HG02763 (cell line): ENCODE data around the gene SLC22A13.
"Not testable (repeated sequence)": the region's sequence is repeated elsewhere in the genome, so short reads cannot be mapped to it uniquely, and the experiment has no call there.

Experiments used
- ATAC-seq: cut with Tn5 transposase; IDR thresholded peaks from one replicate; pipeline ENCODE4 v1.9.1; 2021; ENCODE audit warnings: mild to moderate bottlenecking, moderate library complexity; ENCODE audit not compliant: unreplicated experiment

SLC22A13 gene

GRCh38 chr3:38260474-38260873 is 5.1 kb upstream of the SLC22A13 start:
- ATAC-seq, result no peak

GRCh38 chr3:38264353-38264771 is 1.2 kb upstream of the SLC22A13 start:
- no peak for ATAC-seq

DNA sequence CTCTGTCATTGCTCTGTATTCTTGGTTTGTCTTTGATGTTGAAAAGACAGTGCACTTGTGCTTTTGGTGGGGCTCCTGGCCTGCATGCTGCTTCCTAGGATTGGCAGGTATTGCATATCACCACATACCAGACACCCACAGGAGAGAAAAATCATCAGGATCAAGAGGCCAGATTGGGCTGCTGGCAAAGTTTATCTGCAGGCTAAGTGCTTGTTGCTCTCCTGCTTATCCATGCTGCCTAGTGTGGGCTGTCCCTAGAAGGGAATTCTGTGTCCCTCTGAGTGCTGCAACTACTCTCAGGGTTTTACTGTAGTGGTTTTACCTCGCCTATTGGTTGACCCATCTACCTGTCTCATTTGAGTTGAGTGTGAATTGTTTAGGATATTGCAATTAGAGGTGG is 833 bp upstream of the SLC22A13 start:
- no peak for ATAC-seq

GRCh38 chr3:38266810-38267209 is 1.2 kb downstream of the SLC22A13 start:
- ATAC-seq, result no peak

DNA sequence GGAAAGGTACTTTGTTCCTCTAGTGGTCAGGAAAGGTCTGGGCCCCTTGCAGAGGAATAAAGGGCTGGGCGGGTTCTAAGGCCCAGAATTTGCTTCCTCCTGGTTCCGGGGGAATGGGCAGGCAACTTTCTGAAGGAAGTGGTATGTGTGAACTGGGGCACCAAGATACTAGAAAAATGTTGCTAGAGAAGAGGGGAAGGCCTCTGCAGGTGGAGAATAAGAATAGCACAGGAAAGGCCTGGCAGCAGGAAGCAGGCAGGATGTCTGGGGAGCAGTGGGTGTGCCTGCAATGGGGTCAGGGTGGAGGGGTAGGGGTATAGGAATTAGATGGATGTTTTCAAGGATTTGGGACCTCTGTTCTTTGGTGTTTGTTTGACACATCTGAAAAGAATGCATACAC is 2.0 kb downstream of the SLC22A13 start:
- no peak for ATAC-seq

GRCh38 chr3:38268087-38268486 is 2.5 kb downstream of the SLC22A13 start:
- ATAC-seq, result no peak

GRCh38 chr3:38268522-38268921 is 2.9 kb downstream of the SLC22A13 start:
- no peak for ATAC-seq

- ATAC-seq, result no peak
Measured at GRCh38 chr3:38270606-38271005, 5.0 kb downstream of the SLC22A13 start.

DNA sequence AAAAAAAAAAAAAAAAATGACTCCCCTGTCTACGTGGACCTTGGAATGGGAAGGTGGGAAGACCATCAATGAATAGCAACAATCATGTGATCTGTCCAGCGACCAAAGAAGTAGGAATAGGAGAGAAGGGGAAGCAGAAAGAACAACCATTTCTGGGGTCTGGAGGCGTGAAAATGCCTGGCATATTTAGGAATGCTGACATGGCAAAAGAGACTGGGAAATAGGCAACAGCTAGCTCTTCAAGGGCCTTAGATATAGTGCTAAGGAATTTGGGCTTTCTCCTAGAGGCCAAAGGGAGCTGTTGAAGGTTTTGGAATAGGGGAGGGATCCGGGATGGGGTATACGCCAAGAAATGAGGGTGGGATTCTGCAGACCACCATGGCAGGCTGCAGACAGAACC is 5.9 kb downstream of the SLC22A13 start:
- ATAC-seq, result no peak

DNA sequence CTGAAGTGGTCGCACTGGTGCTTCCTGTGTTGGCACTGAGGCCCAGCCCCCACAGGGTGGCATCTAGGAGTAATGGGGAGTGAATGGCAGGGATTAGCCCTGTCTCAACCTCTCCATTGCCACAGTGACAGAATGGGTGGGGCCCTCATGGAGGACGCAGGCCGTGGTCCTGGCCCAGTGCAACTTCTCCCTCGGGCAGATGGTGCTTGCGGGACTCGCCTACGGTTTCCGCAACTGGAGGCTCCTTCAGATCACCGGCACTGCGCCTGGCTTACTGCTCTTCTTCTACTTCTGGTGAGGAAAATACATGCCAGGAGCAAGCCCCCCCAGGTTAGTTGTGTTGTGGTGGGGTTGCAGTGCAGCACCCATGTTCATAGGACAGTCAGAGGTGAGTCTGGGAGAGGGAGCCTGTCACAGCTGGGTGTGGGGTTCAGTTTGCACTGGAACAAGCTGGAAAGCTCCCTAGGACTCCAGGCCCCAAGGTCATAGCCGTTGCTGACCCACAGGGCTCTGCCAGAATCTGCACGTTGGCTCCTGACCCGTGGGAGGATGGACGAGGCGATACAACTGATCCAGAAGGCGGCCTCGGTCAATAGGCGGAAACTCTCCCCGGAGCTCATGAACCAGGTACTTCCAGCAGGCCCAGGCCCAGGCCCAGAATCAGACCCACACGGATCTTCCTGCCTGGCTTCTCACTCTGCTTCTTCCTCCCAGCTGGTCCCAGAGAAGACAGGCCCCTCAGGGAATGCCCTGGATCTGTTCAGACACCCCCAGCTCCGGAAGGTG is 9.4 kb downstream of the SLC22A13 start:
- ATAC-seq, result no peak

DNA sequence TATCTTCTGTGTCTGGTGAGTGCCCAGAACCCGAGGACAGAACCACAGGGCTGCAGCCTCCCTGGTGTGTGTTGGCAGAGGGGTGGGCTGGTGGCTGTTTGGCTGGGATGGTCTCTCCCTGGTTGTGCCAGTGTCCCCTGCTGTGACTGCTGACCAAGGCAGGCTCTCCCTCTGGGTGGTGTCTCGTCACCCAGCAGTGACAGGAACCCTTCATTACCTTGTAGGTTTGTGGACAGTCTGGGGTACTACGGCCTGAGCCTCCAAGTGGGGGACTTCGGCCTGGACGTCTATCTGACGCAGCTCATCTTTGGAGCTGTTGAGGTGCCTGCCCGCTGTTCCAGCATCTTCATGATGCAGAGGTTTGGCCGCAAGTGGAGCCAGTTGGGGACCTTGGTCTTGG is 10.0 kb downstream of the SLC22A13 start:
- no peak for ATAC-seq

DNA sequence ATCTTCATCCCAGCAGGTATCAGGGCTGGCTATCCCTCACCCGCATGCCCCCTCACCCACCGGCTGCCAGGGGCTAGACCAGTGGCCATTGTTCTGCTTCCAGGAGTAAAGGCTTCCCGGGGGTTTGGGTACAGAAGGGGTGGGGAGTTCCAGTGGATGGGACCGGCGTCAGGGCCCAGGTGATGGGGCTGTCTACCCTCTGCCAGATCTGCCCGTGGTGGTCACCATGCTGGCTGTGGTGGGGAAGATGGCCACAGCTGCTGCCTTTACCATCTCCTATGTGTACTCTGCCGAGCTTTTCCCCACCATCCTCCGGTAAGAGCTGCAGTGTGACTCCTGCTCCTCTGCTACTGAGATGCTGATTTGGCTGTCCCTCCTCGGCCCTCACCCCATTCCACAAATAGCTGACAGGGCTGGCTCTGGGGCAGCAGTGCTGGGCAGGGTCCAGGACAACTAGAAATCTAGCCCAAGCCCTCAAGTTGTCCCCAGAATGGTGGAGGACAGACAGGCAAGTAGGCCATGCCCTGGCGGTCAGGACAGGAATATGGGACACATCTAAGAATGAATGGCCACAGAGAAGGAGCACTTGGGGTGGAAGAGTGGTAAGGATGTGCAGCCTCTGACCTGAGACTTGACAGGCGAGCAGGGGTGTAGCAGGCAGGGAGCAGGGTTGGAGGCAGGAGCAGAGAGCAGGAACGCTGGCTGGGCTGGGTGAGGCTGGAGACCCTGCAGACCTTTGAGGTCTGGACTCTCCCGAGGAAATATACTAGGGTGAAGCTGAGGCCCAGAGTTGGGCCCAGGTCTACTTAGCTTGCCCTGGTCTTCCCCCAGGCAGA is 10.7 kb downstream of the SLC22A13 start:
- no peak for ATAC-seq

DNA sequence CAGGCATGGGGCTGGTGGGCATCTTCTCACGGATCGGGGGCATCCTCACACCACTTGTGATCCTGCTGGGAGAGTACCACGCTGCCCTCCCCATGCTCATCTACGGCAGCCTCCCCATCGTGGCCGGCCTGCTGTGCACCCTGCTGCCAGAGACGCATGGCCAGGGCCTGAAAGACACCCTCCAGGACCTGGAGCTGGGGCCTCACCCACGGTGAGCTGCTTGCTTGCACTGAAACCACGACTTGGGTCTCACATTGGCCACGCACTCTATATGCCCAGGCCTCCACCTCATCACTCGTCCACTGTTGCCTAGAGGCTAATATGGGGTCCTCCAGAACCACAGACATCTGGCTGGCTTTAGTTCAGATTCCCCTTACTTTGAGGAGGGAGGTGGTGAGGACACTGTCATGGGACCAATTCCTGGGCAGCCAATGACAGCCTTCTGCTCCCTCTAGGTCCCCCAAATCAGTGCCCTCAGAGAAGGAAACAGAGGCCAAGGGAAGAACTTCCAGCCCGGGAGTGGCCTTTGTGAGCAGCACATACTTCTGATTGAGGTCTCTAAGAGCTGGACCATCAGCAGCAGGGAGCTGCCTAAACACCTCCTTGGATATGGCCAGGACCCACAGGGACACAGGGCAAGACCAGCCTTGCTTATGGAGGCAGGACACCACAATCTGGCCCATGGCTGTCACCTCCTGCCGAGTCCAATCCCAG is 11.5 kb downstream of the SLC22A13 start:
- no peak for ATAC-seq

DNA sequence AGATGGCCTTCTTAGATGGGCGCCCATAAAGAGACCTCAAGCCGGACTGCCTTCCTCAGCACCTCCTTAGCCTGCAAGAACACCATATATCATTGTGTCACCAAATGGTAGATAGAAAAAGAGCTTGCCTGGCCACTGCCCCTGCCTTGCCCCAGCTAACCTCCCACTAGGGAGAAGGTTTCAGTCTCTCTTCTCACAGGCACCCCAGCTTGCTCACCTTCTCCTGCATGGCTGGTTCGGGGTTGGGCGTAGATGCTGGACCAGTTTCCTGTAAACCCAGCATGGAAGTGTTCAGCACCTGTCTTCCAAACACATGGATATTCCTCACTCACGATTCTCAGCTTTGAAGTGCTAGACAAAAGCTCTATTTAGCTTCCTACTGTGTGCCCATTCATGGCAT is 13.2 kb downstream of the SLC22A13 start:
- no peak for ATAC-seq

- no peak for ATAC-seq
Measured at GRCh38 chr3:38281895-38282686, 16.5 kb downstream of the SLC22A13 start, which contains the start of gene SLC22A14. Gene SLC22A14, plus strand, starts transcription at chr3:38282294. Its CDS starts 23,733 bp downstream, at chr3:38306027.

DNA sequence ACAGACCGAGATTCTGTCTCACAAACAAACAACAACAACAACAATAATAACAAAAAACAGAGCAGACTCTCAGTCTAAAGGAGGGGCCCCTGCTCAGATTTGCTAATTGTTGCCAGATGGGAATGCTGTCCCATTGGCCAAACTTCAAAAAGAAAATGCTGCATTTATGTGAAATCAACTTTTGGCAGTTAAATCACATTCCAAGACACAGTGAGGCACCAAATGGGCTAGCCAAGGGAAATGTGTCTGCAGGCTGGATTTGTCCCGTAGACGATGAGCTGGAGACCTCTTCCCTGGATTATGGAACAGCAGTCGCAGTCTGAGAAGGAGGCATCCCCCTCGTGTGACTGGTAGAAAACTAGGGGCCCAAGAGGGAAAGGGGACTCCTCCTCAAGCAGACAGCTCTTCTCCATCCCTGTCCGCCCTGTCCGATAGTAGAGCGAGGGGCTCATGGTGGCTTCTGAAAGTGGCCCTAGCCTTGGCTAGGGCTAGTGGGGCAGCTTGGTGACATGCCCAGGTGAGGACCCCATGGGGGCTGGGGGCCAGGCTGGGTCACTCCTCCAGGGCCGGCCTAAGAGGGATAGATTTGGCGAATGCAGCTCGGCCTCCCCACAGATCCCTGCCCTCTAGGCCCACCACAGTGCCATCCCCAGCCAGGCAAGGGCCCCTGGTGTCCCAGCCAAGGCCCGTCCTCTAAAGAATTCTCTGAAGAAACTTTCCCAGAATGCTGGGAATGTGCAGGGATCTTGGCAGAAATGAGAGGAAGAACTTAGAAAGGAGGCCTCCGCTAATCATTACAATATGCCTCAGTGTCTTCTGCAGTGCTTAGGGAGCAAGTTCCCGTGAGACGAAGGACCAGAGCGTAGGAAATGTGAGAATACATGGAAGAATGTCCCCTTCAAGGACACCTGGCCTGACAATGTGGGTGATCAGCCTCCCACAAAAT is 18.5 kb downstream of the SLC22A13 start:
- ATAC-seq, result no peak

- no peak for ATAC-seq
Measured at GRCh38 chr3:38284756-38285150, 19.1 kb downstream of the SLC22A13 start.

DNA sequence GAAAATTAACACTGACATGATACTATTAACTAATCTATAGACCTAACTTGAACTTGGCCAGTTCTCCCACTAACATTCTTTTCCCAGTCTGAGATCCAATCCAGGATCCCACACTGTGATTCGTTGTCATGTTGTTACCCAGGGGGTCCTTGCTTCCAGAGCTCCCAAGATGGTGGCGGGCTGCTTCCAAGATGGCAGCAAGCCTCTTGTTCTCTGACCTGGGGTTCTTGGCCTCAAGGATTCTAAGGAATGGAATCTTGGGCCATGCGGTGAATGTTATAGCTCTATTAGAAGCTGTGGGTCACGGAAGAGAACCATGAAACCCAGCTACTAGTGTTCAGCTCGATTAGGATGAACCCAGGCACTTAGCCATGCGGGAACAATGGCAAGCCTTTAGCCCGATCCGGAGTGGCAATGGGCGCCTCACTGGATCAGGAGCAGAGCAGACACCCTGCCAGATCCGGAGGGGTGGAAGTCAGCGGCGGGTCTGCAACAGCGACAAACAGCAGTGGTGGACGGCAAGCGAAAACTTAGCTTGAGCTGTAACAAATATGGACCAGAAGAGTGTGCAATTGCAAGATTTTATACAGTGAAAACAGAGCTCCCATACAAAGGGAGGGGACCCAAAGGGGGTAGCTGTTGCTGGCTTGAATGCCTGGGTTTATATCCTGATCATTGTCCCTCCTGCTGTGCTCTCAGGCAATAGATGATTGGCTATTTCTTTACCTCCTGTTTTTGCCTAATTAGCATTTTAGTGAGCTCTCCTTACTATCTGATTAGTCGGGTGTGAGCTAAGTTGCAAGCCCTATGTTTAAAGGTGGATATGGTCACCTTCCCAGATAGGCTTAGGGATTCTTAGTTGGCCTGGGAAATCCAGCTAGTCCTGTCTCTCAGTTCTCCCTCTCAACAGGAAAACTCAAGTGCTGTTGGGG is 23.9 kb downstream of the SLC22A13 start:
- ATAC-seq, result not testable (repeated sequence)
